GM12872 (cell line): ENCODE measurements around the gene PRKN.

Experiments
- CTCF ChIP-seq: IDR thresholded peaks from 3 replicates; pipeline ENCODE4 v1.5.1; 2011; ENCODE audit warnings: low read depth, mild to moderate bottlenecking, low read length, moderate library complexity; ENCODE audit not compliant: insufficient read depth

Gene PRKN

GRCh38 chr6:161941565-161941964, 786.0 kb downstream of the PRKN start:
- TF ChIP-seq CTCF, result no peak

GRCh38 chr6:161940519-161940918, 787.0 kb downstream of the PRKN start:
- no peak for TF ChIP-seq CTCF

GRCh38 chr6:161926324-161926723, 801.2 kb downstream of the PRKN start:
- TF ChIP-seq CTCF, result no peak

- TF ChIP-seq CTCF, result no peak
These were observed 803.0 kb downstream of the PRKN start for GRCh38 chr6:161924516-161925116.

GRCh38 chr6:161922631-161923119, 804.9 kb downstream of the PRKN start:
- peak; percentile 20; the same call in 1 of the 3 replicates for TF ChIP-seq CTCF

GRCh38 chr6:161921602-161922395, 805.8 kb downstream of the PRKN start:
- no peak for TF ChIP-seq CTCF

- no peak for TF ChIP-seq CTCF
These were observed 807.9 kb downstream of the PRKN start for GRCh38 chr6:161919691-161920090.
